H9 (cell line): ENCODE data around the gene TRMT6. TPM values are rescaled to one million over a fixed set of nuclear protein-coding genes. Genes with fewer than 3 reads are reported as not detected.

Experiments
- DNase-seq: peaks from one replicate; pipeline ENCODE4 v3.0.0-alpha.2; 2017
- H2AFZ ChIP-seq: one replicate; pipeline ENCODE4 v1.6.1; 2013; ENCODE audit warnings: mild to moderate bottlenecking, low read length, control low read depth, moderate library complexity
- H2AK5ac ChIP-seq: 2 replicates; pipeline ENCODE4 v1.6.1; 2013; ENCODE audit warnings: low read length, control low read depth, mixed read lengths; ENCODE audit not compliant: insufficient read length
- H2BK120ac ChIP-seq: one replicate; pipeline ENCODE4 v1.6.1; 2013; ENCODE audit warnings: low read depth, mild to moderate bottlenecking, low read length, control low read depth, inconsistent platforms; ENCODE audit not compliant: poor library complexity, severe bottlenecking
- H2BK12ac ChIP-seq: 2 replicates; pipeline ENCODE4 v1.6.1; 2013; ENCODE audit warnings: low read length, control low read depth, mixed read lengths, low read depth; ENCODE audit not compliant: insufficient read length
- H2BK15ac ChIP-seq: 2 replicates; pipeline ENCODE4 v1.6.1; 2013; ENCODE audit warnings: low read depth, low read length, control low read depth
- H2BK20ac ChIP-seq: one replicate; pipeline ENCODE4 v1.6.1; 2013; ENCODE audit warnings: low read depth, mild to moderate bottlenecking, low read length, control low read depth, inconsistent platforms; ENCODE audit not compliant: poor library complexity, severe bottlenecking
- H2BK5ac ChIP-seq: 2 replicates; pipeline ENCODE4 v1.6.1; 2013; ENCODE audit warnings: low read length, control low read depth, mixed read lengths; ENCODE audit not compliant: insufficient read length
- H3K14ac ChIP-seq: 2 replicates; pipeline ENCODE4 v1.6.1; 2013; ENCODE audit warnings: low read length, control low read depth; ENCODE audit not compliant: insufficient read depth
- H3K18ac ChIP-seq: 2 replicates; pipeline ENCODE4 v1.6.1; 2013; ENCODE audit warnings: low read depth, mild to moderate bottlenecking, mixed read lengths, low read length, control low read depth; ENCODE audit not compliant: insufficient read length
- H3K23ac ChIP-seq: 2 replicates; pipeline ENCODE4 v1.6.1; 2013; ENCODE audit warnings: low read length, control low read depth, mixed read lengths, low read depth; ENCODE audit not compliant: insufficient read length
- H3K23me2 ChIP-seq: 2 replicates; pipeline ENCODE4 v1.6.1; 2013; ENCODE audit warnings: low read depth, mild to moderate bottlenecking, mixed read lengths, low read length, control low read depth; ENCODE audit not compliant: insufficient read length, poor library complexity, severe bottlenecking
- H3K27ac ChIP-seq: 2 replicates; pipeline ENCODE4 v1.5.1; 2013; ENCODE audit warnings: low read length, control low read depth, mixed read lengths, low read depth; ENCODE audit not compliant: insufficient read length
- H3K27me3 ChIP-seq: 2 replicates; pipeline ENCODE4 v1.6.1; 2013; ENCODE audit warnings: low read length, control low read depth, inconsistent platforms; ENCODE audit not compliant: insufficient read depth
- H3K4ac ChIP-seq: 2 replicates; pipeline ENCODE4 v1.6.1; 2013; ENCODE audit warnings: low read depth, mild to moderate bottlenecking, control low read depth, inconsistent platforms, low read length, moderate library complexity
- H3K4me1 ChIP-seq: 2 replicates; pipeline ENCODE4 v1.6.1; 2013; ENCODE audit warnings: low read length, control low read depth, inconsistent platforms; ENCODE audit not compliant: insufficient read depth
- H3K4me2 ChIP-seq: 2 replicates; pipeline ENCODE4 v1.6.1; 2013; ENCODE audit warnings: low read length, control low read depth, mixed read lengths; ENCODE audit not compliant: insufficient read length, insufficient read depth
- H3K56ac ChIP-seq: 2 replicates; pipeline ENCODE4 v1.6.1; 2013; ENCODE audit warnings: low read depth, mild to moderate bottlenecking, mixed read lengths, low read length, control low read depth; ENCODE audit not compliant: insufficient read length
- H3K79me1 ChIP-seq: 2 replicates; pipeline ENCODE4 v1.6.1; 2013; ENCODE audit warnings: low read depth, mild to moderate bottlenecking, moderate library complexity, low read length, control low read depth, inconsistent platforms; ENCODE audit not compliant: insufficient read depth, poor library complexity, severe bottlenecking
- H3K79me2 ChIP-seq: 2 replicates; pipeline ENCODE4 v1.6.1; 2013; ENCODE audit warnings: low read length, control low read depth, inconsistent platforms; ENCODE audit not compliant: insufficient read depth
- H3K9ac ChIP-seq: 2 replicates; pipeline ENCODE4 v1.6.1; 2013; ENCODE audit warnings: low read length, control low read depth, mixed read lengths; ENCODE audit not compliant: insufficient read length; ENCODE audit errors: extremely low read depth
- H3K9me3 ChIP-seq: one replicate; pipeline ENCODE4 v1.6.1; 2013; ENCODE audit warnings: low read depth, low read length, inconsistent platforms; ENCODE audit not compliant: control insufficient read depth
- H3T11ph ChIP-seq: one replicate; pipeline ENCODE4 v1.6.1; 2013; ENCODE audit warnings: mild to moderate bottlenecking, low read length, control low read depth, inconsistent platforms
- H4K20me1 ChIP-seq: one replicate; pipeline ENCODE4 v1.6.1; 2013; ENCODE audit not compliant: control insufficient read depth, insufficient read length, insufficient read depth
- H4K5ac ChIP-seq: 2 replicates; pipeline ENCODE4 v1.6.1; 2013; ENCODE audit warnings: low read depth, mild to moderate bottlenecking, mixed read lengths, low read length, control low read depth; ENCODE audit not compliant: insufficient read length
- H4K8ac ChIP-seq: replicated peaks from 2 replicates; pipeline ENCODE4 v1.6.1; 2013; ENCODE audit warnings: low read length, control low read depth, mixed read lengths, low read depth; ENCODE audit not compliant: insufficient read length
- H4K91ac ChIP-seq: 2 replicates; pipeline ENCODE4 v1.6.1; 2013; ENCODE audit warnings: low read depth, mild to moderate bottlenecking, moderate library complexity, mixed read lengths, low read length, control low read depth; ENCODE audit not compliant: insufficient read length
- H3K27ac Mint-ChIP-seq, 3 experiments: 2 replicates in 2 of 3; 3 replicates in 1 of 3; pipeline ENCODE4 v1.8.0; 2020 to 2021; ENCODE audit warnings: mixed read lengths in 3 of 3, mild to moderate bottlenecking in 1 of 3, moderate library complexity in 1 of 3
- H3K27me3 Mint-ChIP-seq: 2 replicates; pipeline ENCODE4 v1.8.0; 2021; ENCODE audit warnings: low read depth, mild to moderate bottlenecking, moderate library complexity, mixed read lengths
- H3K36me3 Mint-ChIP-seq, 3 experiments: 2 replicates in 2 of 3; 3 replicates in 1 of 3; pipeline ENCODE4 v1.8.0; 2020 to 2021; ENCODE audit warnings: low read depth in 3 of 3, mixed read lengths in 3 of 3; ENCODE audit not compliant: insufficient read depth in 1 of 3
- H3K4me1 Mint-ChIP-seq, 2 experiments: 2 replicates each; pipeline ENCODE4 v1.8.0; 2020; ENCODE audit warnings: mixed read lengths in 2 of 2
- H3K4me3 Mint-ChIP-seq, 2 experiments: 2 replicates in 1 of 2; 3 replicates in 1 of 2; pipeline ENCODE4 v1.8.0; 2020 to 2021; ENCODE audit warnings: mild to moderate bottlenecking in 2 of 2, mixed read lengths in 2 of 2, moderate library complexity in 1 of 2
- H3K9me3 Mint-ChIP-seq, 2 experiments: 2 replicates in 1 of 2; 3 replicates in 1 of 2; pipeline ENCODE4 v1.8.0; 2020; ENCODE audit warnings: mild to moderate bottlenecking in 2 of 2, mixed read lengths in 2 of 2, moderate library complexity in 1 of 2
- CTCF ChIP-seq: fragments of 200-600 bp; sonication (generic); conservative IDR thresholded peaks from 3 replicates; pipeline ENCODE4 v1.8.0; 2021; ENCODE audit warnings: antibody characterized with exemption, mild to moderate bottlenecking
- WGBS: extraction: QIAGEN DNeasy Blood & Tissue Kit; methylation state at CpG from one replicate; pipeline ENCODE4 v1.1.7; 2013; ENCODE audit warnings: missing lambda C conversion rate, low lambda C conversion rate, mixed read lengths; ENCODE audit not compliant: insufficient read length; ENCODE audit errors: extremely low coverage; 5-methylcytosine and 5-hydroxymethylcytosine counted together
- total RNA-seq: library from RNA; stranded (reverse); gene quantifications from 2 replicates; pipeline ENCODE4 v1.2.1, GENCODE V29; 2021

The TRMT6 gene
- total RNA-seq, 1 experiment from 2014 or later, result 34.4 TPM

DNA sequence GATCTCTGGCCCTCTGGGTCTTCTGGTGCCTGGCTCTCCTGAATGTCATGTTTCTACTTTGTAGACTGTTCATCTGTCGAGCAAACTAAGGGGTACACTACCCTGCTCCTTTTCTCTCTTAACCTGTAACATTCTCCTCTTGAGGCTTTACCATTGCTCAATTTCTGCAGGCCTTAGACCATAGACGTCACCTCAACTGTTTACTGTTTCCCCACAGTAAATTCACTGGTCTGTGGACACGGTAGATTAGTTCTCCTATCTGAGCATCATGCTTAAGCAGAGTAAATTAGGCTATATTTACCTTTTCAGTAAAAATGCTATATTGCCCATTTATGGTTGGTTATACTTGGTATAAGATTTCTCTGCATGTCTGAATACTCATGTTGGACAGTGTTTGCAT is 40.6 kb upstream of the TRMT6 start:
- DNase-seq, result no peak
- Histone ChIP-seq H3K4me1 (no peaks in the 10 kb centered on the region), H4K5ac (no peak overlapping the region), H3K4ac (no peak overlapping the region), H3K23me2 (no peaks in the 10 kb centered on the region), H3K27ac (no peak overlapping the region), H3K4me2 (no peak overlapping the region), H2AFZ (no peak overlapping the region), H3K27me3 (no peaks in the 10 kb centered on the region), H3K23ac (no peak overlapping the region), H4K91ac (no peak overlapping the region), H3K9ac (no peak overlapping the region), H3K79me1 (no peaks in the 10 kb centered on the region), H4K20me1 (no peaks in the 10 kb centered on the region), H2AK5ac (no peak overlapping the region), H2BK15ac (no peak overlapping the region), H2BK20ac (no peak overlapping the region), H3K18ac (no peak overlapping the region), H2BK12ac (no peak overlapping the region), H3T11ph (no peak overlapping the region), H3K9me3 (no peaks in the 10 kb centered on the region), H2BK5ac (no peak overlapping the region), H3K14ac (no peak overlapping the region), H2BK120ac (no peak overlapping the region), H3K79me2 (no peaks in the 10 kb centered on the region), H3K56ac (no peak overlapping the region), H4K8ac (no peak overlapping the region)
- no peak overlapping the region for H3K4me3 Mint-ChIP-seq
- no peaks in the 10 kb centered on the region for H3K9me3 Mint-ChIP-seq
- H3K27me3 Mint-ChIP-seq, result no peaks in the 10 kb centered on the region
- no CpG with 5 or more reads among the region's 3 CpGs for WGBS
- no peak for TF ChIP-seq CTCF
- H3K36me3 Mint-ChIP-seq, result peaks cover 5 to 63% (median 43%) of the 10 kb centered on the region in 3 experiments; a peak in 6 of 7 replicates
- H3K4me1 Mint-ChIP-seq, result no peaks in the 10 kb centered on the region
- H3K27ac Mint-ChIP-seq, result no peak overlapping the region; a peak in 1 of 7 replicates
